Measurements from ENCODE around the gene ATP2A2.
"Not testable (repeated sequence)": the region's sequence is repeated elsewhere in the genome, so short reads cannot be mapped to it uniquely, and the experiment has no call there.

ATP2A2 gene

GRCh38 chr12:110247340-110248095 is 33.5 kb upstream of the ATP2A2 start:
- H3K27ac ChIP-seq (ENCODE audit: low read length) = no peak overlapping the region
- no peaks in the 10 kb centered on the region for H3K36me3 ChIP-seq (ENCODE audit: control insufficient read depth, insufficient read depth, low read length)
- no peak for DNase-seq (ENCODE audit: low read depth, low spot score)
- WGBS (ENCODE audit: insufficient coverage, insufficient read length) = no CpG with 5 or more reads among the region's 14 CpGs
- H3K27me3 ChIP-seq (ENCODE audit: control insufficient read depth, insufficient read depth, low read length) = no peaks in the 10 kb centered on the region
- no peak overlapping the region for H3K4me3 ChIP-seq (ENCODE audit: low read length)
- H3K9me3 ChIP-seq (ENCODE audit: control insufficient read depth, insufficient read depth, low read length) = no peaks in the 10 kb centered on the region
- H3K4me1 ChIP-seq (ENCODE audit: control insufficient read depth, insufficient read depth, low read length) = peaks cover 1% of the 10 kb centered on the region; the same call in 1 of the 2 replicates

GRCh38 chr12:110248096-110248447 is 33.0 kb upstream of the ATP2A2 start:
- Histone ChIP-seq H3K9me3 (ENCODE audit: control insufficient read depth, insufficient read depth, low read length) (no peaks in the 10 kb centered on the region), H3K36me3 (ENCODE audit: control insufficient read depth, insufficient read depth, low read length) (no peaks in the 10 kb centered on the region), H3K4me1 (ENCODE audit: control insufficient read depth, insufficient read depth, low read length) (peaks cover 1% of the 10 kb centered on the region; the same call in 1 of the 2 replicates), H3K27me3 (ENCODE audit: control insufficient read depth, insufficient read depth, low read length) (no peaks in the 10 kb centered on the region), H3K27ac (ENCODE audit: low read length) (no peak overlapping the region), H3K4me3 (ENCODE audit: low read length) (no peak overlapping the region)
- DNase-seq (ENCODE audit: low read depth, low spot score) = no peak
- no CpG with 5 or more reads among the region's 4 CpGs for WGBS (ENCODE audit: insufficient coverage, insufficient read length)

GRCh38 chr12:110249105-110249504 is 31.9 kb upstream of the ATP2A2 start:
- Histone ChIP-seq H3K27me3 (ENCODE audit: control insufficient read depth, insufficient read depth, low read length) (no peaks in the 10 kb centered on the region), H3K36me3 (ENCODE audit: control insufficient read depth, insufficient read depth, low read length) (no peaks in the 10 kb centered on the region), H3K9me3 (ENCODE audit: control insufficient read depth, insufficient read depth, low read length) (no peaks in the 10 kb centered on the region), H3K4me1 (ENCODE audit: control insufficient read depth, insufficient read depth, low read length) (peaks cover 1% of the 10 kb centered on the region; the same call in 1 of the 2 replicates), H3K4me3 (ENCODE audit: low read length) (no peak overlapping the region), H3K27ac (ENCODE audit: low read length) (no peak overlapping the region)
- WGBS (ENCODE audit: insufficient coverage, insufficient read length) = no CpG with 5 or more reads among the region's 4 CpGs
- no peak for DNase-seq (ENCODE audit: low read depth, low spot score)

- Histone ChIP-seq H3K4me3 (ENCODE audit: low read length) (no peak overlapping the region), H3K27ac (ENCODE audit: low read length) (no peak overlapping the region), H3K36me3 (ENCODE audit: control insufficient read depth, insufficient read depth, low read length) (no peaks in the 10 kb centered on the region), H3K4me1 (ENCODE audit: control insufficient read depth, insufficient read depth, low read length) (peaks cover 1% of the 10 kb centered on the region; the same call in 1 of the 2 replicates), H3K9me3 (ENCODE audit: control insufficient read depth, insufficient read depth, low read length) (no peaks in the 10 kb centered on the region), H3K27me3 (ENCODE audit: control insufficient read depth, insufficient read depth, low read length) (no peaks in the 10 kb centered on the region)
- WGBS (ENCODE audit: insufficient coverage, insufficient read length) = no CpG with 5 or more reads among the region's 7 CpGs
- DNase-seq (ENCODE audit: low read depth, low spot score) = no peak
Observed at GRCh38 chr12:110249716-110250225, 31.3 kb upstream of the ATP2A2 start.

- H3K27me3 ChIP-seq (ENCODE audit: control insufficient read depth, insufficient read depth, low read length) = no peaks in the 10 kb centered on the region
- no CpG with 5 or more reads among the region's 7 CpGs for WGBS (ENCODE audit: insufficient coverage, insufficient read length)
- no peaks in the 10 kb centered on the region for H3K9me3 ChIP-seq (ENCODE audit: control insufficient read depth, insufficient read depth, low read length)
- H3K36me3 ChIP-seq (ENCODE audit: control insufficient read depth, insufficient read depth, low read length) = no peaks in the 10 kb centered on the region
- no peaks in the 10 kb centered on the region for H3K4me1 ChIP-seq (ENCODE audit: control insufficient read depth, insufficient read depth, low read length)
- H3K27ac ChIP-seq (ENCODE audit: low read length) = no peak overlapping the region
- no peak overlapping the region for H3K4me3 ChIP-seq (ENCODE audit: low read length)
- no peak for DNase-seq (ENCODE audit: low read depth, low spot score)
Observed at GRCh38 chr12:110251381-110251780, 29.7 kb upstream of the ATP2A2 start.

- WGBS (ENCODE audit: insufficient coverage, insufficient read length) = no CpG with 5 or more reads among the region's 9 CpGs
Observed at GRCh38 chr12:110252716-110253115, 28.3 kb upstream of the ATP2A2 start.

GRCh38 chr12:110253176-110253575 is 27.9 kb upstream of the ATP2A2 start:
- no peak overlapping the region for H3K4me3 ChIP-seq (ENCODE audit: low read length)
- WGBS (ENCODE audit: insufficient coverage, insufficient read length) = no CpG with 5 or more reads among the region's 9 CpGs
- H3K9me3 ChIP-seq (ENCODE audit: control insufficient read depth, insufficient read depth, low read length) = no peaks in the 10 kb centered on the region
- H3K36me3 ChIP-seq (ENCODE audit: control insufficient read depth, insufficient read depth, low read length) = no peaks in the 10 kb centered on the region
- DNase-seq (ENCODE audit: low read depth, low spot score) = no peak
- no peaks in the 10 kb centered on the region for H3K4me1 ChIP-seq (ENCODE audit: control insufficient read depth, insufficient read depth, low read length)
- H3K27me3 ChIP-seq (ENCODE audit: control insufficient read depth, insufficient read depth, low read length) = no peaks in the 10 kb centered on the region
- H3K27ac ChIP-seq (ENCODE audit: low read length) = no peak overlapping the region

More at GRCh38 chr12:110252716-110253115, 28.3 kb upstream of the ATP2A2 start:
- Histone ChIP-seq H3K27me3 (ENCODE audit: control insufficient read depth, insufficient read depth, low read length) (no peaks in the 10 kb centered on the region), H3K9me3 (ENCODE audit: control insufficient read depth, insufficient read depth, low read length) (no peaks in the 10 kb centered on the region), H3K4me1 (ENCODE audit: control insufficient read depth, insufficient read depth, low read length) (no peaks in the 10 kb centered on the region), H3K4me3 (ENCODE audit: low read length) (no peak overlapping the region), H3K36me3 (ENCODE audit: control insufficient read depth, insufficient read depth, low read length) (no peaks in the 10 kb centered on the region), H3K27ac (ENCODE audit: low read length) (no peak overlapping the region)
- DNase-seq (ENCODE audit: low read depth, low spot score) = no peak

GRCh38 chr12:110254971-110255540 is 26.0 kb upstream of the ATP2A2 start:
- DNase-seq (ENCODE audit: low read depth, low spot score) = no peak
- no peaks in the 10 kb centered on the region for H3K4me1 ChIP-seq (ENCODE audit: control insufficient read depth, insufficient read depth, low read length)
- H3K27me3 ChIP-seq (ENCODE audit: control insufficient read depth, insufficient read depth, low read length) = no peaks in the 10 kb centered on the region
- no peaks in the 10 kb centered on the region for H3K9me3 ChIP-seq (ENCODE audit: control insufficient read depth, insufficient read depth, low read length)
- no peaks in the 10 kb centered on the region for H3K36me3 ChIP-seq (ENCODE audit: control insufficient read depth, insufficient read depth, low read length)
- no peak overlapping the region for H3K4me3 ChIP-seq (ENCODE audit: low read length)
- no peak overlapping the region for H3K27ac ChIP-seq (ENCODE audit: low read length)
- WGBS (ENCODE audit: insufficient coverage, insufficient read length) = no CpG with 5 or more reads among the region's 6 CpGs

- not testable (repeated sequence) for DNase-seq (ENCODE audit: low read depth, low spot score); H3K4me3 ChIP-seq (ENCODE audit: low read length); H3K36me3 ChIP-seq (ENCODE audit: control insufficient read depth, insufficient read depth, low read length); H3K27me3 ChIP-seq (ENCODE audit: control insufficient read depth, insufficient read depth, low read length); H3K27ac ChIP-seq (ENCODE audit: low read length); H3K4me1 ChIP-seq (ENCODE audit: control insufficient read depth, insufficient read depth, low read length); H3K9me3 ChIP-seq (ENCODE audit: control insufficient read depth, insufficient read depth, low read length)
- WGBS (ENCODE audit: insufficient coverage, insufficient read length) = no CpG with 5 or more reads among the region's 11 CpGs
Observed at GRCh38 chr12:110255890-110256456, 25.1 kb upstream of the ATP2A2 start.

- Histone ChIP-seq H3K9me3 (ENCODE audit: control insufficient read depth, insufficient read depth, low read length) (no peaks in the 10 kb centered on the region), H3K27me3 (ENCODE audit: control insufficient read depth, insufficient read depth, low read length) (no peaks in the 10 kb centered on the region), H3K27ac (ENCODE audit: low read length) (no peak overlapping the region), H3K4me1 (ENCODE audit: control insufficient read depth, insufficient read depth, low read length) (no peaks in the 10 kb centered on the region), H3K36me3 (ENCODE audit: control insufficient read depth, insufficient read depth, low read length) (no peaks in the 10 kb centered on the region), H3K4me3 (ENCODE audit: low read length) (no peak overlapping the region)
- no CpG with 5 or more reads among the region's 12 CpGs for WGBS (ENCODE audit: insufficient coverage, insufficient read length)
- no peak for DNase-seq (ENCODE audit: low read depth, low spot score)
Observed at GRCh38 chr12:110256780-110257431, 24.1 kb upstream of the ATP2A2 start.

All from iPS DF 6.9 (cell line).